HL-60 (cell line): ENCODE results near the gene RTKN.

Experiments used
- DNase-seq, 2 experiments: peaks; one replicate each; pipeline ENCODE4 v3.0.0-alpha.2; 2010 to 2020; ENCODE audit warnings: low read depth in 1 of 2, low spot score in 1 of 2
- H3K27ac ChIP-seq: fragments of 250-450 bp; sonication (Bioruptor Pico); replicated peaks from 2 replicates; pipeline ENCODE4 v1.5.1; 2020; ENCODE audit warnings: mild to moderate bottlenecking, moderate library complexity
- H3K27me3 ChIP-seq: fragments of 250-450 bp; sonication (Bioruptor Pico); 2 replicates; pipeline ENCODE4 v1.5.1; 2021; ENCODE audit warnings: mild to moderate bottlenecking, moderate library complexity; ENCODE audit not compliant: insufficient read depth, poor library complexity, severe bottlenecking
- H3K4me3 ChIP-seq: replicated peaks from 2 replicates; pipeline ENCODE4 v1.5.1; 2011; ENCODE audit warnings: mild to moderate bottlenecking, control low read depth, low read length; ENCODE audit not compliant: insufficient read depth
- GABPA ChIP-seq: IDR thresholded peaks from 2 replicates; pipeline ENCODE4 v1.6.1; 2012; ENCODE audit warnings: low read depth
- POLR2AphosphoS5 ChIP-seq: IDR thresholded peaks from 2 replicates; pipeline ENCODE4 v1.6.1; 2012; ENCODE audit warnings: low read depth
- REST ChIP-seq: IDR thresholded peaks from 2 replicates; pipeline ENCODE4 v1.6.1; 2012; ENCODE audit warnings: low read depth; ENCODE audit not compliant: insufficient replicate concordance
- SPI1 ChIP-seq: IDR thresholded peaks from 2 replicates; pipeline ENCODE4 v1.6.1; 2012; ENCODE audit warnings: low read depth, mild to moderate bottlenecking, borderline replicate concordance
- TF ChIP-seq, protein P1 (sequence below): IDR thresholded peaks from one replicate; pipeline ENCODE4 v1.5.1; 2011; ENCODE audit warnings: low read length, control low read depth, inconsistent platforms; ENCODE audit not compliant: insufficient read depth

RTKN gene

DNA sequence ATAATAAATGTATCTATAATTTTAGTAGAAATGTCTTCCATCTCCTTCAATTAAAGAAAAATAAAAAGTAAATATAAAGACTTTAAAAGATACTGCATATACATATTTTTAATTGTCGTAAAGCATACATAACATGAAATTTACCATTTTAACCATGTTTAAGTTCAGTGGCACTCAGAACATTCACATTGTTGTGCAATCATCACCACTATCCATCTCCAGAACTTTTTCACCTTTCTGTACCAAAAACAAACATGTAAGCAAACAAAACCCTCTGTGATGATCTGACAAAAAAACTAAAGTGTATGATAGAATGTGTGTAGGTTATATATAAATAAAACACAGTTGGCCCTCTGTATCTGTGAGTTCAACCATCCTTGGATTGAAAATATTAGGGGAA lies 48.2 kb downstream of the RTKN start:
- no peak for DNase-seq
- TF ChIP-seq REST (no peak), SPI1 (no peak), GABPA (no peak), POLR2AphosphoS5 (no peak)
- TF ChIP-seq, protein P1, sequence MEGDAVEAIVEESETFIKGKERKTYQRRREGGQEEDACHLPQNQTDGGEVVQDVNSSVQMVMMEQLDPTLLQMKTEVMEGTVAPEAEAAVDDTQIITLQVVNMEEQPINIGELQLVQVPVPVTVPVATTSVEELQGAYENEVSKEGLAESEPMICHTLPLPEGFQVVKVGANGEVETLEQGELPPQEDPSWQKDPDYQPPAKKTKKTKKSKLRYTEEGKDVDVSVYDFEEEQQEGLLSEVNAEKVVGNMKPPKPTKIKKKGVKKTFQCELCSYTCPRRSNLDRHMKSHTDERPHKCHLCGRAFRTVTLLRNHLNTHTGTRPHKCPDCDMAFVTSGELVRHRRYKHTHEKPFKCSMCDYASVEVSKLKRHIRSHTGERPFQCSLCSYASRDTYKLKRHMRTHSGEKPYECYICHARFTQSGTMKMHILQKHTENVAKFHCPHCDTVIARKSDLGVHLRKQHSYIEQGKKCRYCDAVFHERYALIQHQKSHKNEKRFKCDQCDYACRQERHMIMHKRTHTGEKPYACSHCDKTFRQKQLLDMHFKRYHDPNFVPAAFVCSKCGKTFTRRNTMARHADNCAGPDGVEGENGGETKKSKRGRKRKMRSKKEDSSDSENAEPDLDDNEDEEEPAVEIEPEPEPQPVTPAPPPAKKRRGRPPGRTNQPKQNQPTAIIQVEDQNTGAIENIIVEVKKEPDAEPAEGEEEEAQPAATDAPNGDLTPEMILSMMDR: no peak
- no peaks in the 10 kb centered on the region for H3K27me3 ChIP-seq
- H3K27ac ChIP-seq: no peak overlapping the region
- H3K4me3 ChIP-seq: no peak overlapping the region

GRCh38 chr2:74392449-74392743 lies 49.3 kb downstream of the RTKN start:
- Histone ChIP-seq H3K27me3 (no peaks in the 10 kb centered on the region), H3K4me3 (no peak overlapping the region), H3K27ac (no peak overlapping the region)
- TF ChIP-seq POLR2AphosphoS5 (no peak), SPI1 (no peak), GABPA (no peak), REST (no peak)
- TF ChIP-seq, protein P1: no peak
- DNase-seq: no peak

- Histone ChIP-seq H3K27ac (peak overlapping the region; percentile 93), H3K4me3 (peak overlapping the region; percentile 96), H3K27me3 (no peaks in the 10 kb centered on the region)
- TF ChIP-seq REST: no peak
- TF ChIP-seq, protein P1: peak; percentile 96
- DNase-seq: peak; percentile 83 to 96
Measured at GRCh38 chr2:74391580-74392448, 49.9 kb downstream of the RTKN start.
